Fibroblast of mammary gland (primary cell): ENCODE results near the gene GAPDHS.

ENCODE experiments used
- DNase-seq: peaks from one replicate; pipeline ENCODE4 v3.0.0-alpha.2; 2010; ENCODE audit warnings: low read depth
- H3K4me3 ChIP-seq: 2 replicates; pipeline ENCODE4 v1.5.1; 2011; ENCODE audit warnings: low read depth, mild to moderate bottlenecking, low read length, moderate library complexity; ENCODE audit not compliant: control insufficient read depth
- TF ChIP-seq, protein P1 (sequence below): conservative IDR thresholded peaks from 2 replicates; pipeline ENCODE4 v1.5.1; 2011; ENCODE audit warnings: low read depth, low read length, inconsistent platforms; ENCODE audit not compliant: control insufficient read depth, insufficient read depth

Gene GAPDHS

DNA sequence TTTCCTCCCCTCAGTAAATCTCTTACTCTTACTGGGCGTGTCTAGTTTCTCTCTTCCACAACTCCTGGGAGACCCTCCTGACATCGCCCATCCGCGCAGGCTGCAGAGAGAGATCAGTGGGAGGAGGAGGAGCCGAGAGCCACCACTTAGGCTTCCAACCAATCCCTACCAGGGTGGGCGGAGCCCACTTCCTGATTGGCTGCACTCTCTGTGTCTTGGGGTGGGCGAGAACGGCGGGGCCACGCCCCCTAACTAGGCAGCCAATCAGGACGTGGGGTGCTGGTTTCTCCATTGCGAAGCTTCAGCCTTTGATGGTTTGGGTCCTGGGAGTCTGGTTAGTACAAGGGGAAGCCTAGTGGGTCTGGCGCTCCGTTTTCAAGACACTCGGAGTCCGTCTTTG lies 52.6 kb downstream of the GAPDHS start, which contains the start of gene PMIS2:
TSS of gene PMIS2 (plus strand) at position 326 of the 400 bp plus-strand sequence. CDS start 87 bp downstream, outside the sequence.
- peak; percentile 7 for DNase-seq
- TF ChIP-seq, protein P1, sequence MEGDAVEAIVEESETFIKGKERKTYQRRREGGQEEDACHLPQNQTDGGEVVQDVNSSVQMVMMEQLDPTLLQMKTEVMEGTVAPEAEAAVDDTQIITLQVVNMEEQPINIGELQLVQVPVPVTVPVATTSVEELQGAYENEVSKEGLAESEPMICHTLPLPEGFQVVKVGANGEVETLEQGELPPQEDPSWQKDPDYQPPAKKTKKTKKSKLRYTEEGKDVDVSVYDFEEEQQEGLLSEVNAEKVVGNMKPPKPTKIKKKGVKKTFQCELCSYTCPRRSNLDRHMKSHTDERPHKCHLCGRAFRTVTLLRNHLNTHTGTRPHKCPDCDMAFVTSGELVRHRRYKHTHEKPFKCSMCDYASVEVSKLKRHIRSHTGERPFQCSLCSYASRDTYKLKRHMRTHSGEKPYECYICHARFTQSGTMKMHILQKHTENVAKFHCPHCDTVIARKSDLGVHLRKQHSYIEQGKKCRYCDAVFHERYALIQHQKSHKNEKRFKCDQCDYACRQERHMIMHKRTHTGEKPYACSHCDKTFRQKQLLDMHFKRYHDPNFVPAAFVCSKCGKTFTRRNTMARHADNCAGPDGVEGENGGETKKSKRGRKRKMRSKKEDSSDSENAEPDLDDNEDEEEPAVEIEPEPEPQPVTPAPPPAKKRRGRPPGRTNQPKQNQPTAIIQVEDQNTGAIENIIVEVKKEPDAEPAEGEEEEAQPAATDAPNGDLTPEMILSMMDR: no peak
- H3K4me3 ChIP-seq: no peak within 1 kb of the TSS

DNA sequence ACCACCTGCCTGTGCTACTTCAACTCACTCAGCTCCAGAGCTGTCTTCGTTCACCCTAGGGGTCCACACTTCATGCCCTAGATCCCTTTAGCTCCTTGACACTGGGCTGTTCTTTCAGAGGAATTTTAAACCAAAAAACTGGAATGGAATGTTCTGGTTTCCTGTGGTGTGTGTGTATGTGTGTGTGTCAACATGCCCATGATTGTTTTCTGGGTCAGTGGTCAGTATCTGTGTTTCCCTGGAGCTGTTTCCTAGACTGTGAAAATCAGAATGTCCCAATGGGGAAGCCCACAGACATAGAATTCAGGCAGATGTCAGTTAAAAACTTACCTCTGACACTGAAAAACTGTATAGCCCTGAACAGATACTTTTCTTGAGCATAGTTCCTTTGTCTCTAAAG lies 54.1 kb downstream of the GAPDHS start:
- TF ChIP-seq, protein P1: no peak
- no peak for DNase-seq

DNA sequence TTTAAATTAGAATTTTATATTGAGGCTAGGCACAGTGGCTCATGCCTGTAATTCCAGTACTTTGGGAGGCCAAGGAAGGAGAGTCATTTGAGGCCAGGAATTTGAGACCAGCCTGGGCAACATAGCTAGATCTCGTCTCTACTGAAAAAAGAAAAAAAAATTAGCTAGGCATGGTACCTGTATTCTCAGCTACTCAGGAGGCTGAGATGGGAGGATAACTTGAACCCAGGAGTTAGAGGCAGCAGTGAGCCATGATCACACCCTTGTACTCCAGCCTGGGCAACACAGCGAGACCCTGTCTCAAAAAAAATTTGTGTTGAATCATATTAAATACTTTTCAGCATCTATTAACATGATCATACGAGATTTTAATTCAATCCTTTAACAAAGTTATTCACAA lies 57.6 kb downstream of the GAPDHS start:
- H3K4me3 ChIP-seq: no peak overlapping the region
- TF ChIP-seq, protein P1: no peak
- DNase-seq: no peak

More for the DNA sequence above, 54.1 kb downstream of the GAPDHS start:
- H3K4me3 ChIP-seq: no peak overlapping the region

DNA sequence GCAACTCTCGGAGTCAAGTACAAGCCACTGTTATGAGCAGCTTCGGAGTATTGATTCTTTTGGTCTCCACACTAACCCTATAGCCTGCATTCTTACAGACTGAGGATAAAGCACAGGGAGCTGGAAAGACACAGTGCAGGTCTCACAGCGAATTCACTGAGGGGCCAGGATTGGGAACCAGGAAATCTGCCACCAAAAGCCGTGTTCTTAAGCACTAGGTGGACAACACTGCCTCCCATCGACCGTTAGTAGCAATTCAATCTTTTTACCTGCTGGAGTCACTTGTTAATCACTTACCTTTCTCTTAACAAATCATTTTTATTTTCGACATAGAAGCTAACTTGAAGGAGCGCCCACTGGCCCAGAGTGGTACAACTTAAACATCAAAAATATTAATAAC lies 59.0 kb downstream of the GAPDHS start:
- TF ChIP-seq, protein P1: peak; percentile 62
- peak; percentile 57 for DNase-seq
- H3K4me3 ChIP-seq: no peak overlapping the region
